Mucosa of stomach (tissue), 1 donor: ENCODE results near the gene WDFY1.

Experiments
- H3K27me3 ChIP-seq: one replicate; pipeline ENCODE4 v1.7.0; 2013; ENCODE audit warnings: mild to moderate bottlenecking, low read length; ENCODE audit not compliant: control insufficient read depth, insufficient read depth
- H3K36me3 ChIP-seq: one replicate; pipeline ENCODE4 v1.7.0; 2013; ENCODE audit warnings: low read length; ENCODE audit not compliant: control insufficient read depth, insufficient read depth
- H3K4me1 ChIP-seq: one replicate; pipeline ENCODE4 v1.7.0; 2013; ENCODE audit warnings: mild to moderate bottlenecking, low read length; ENCODE audit not compliant: control insufficient read depth, insufficient read depth
- H3K4me3 ChIP-seq: one replicate; pipeline ENCODE4 v1.7.0; 2013; ENCODE audit warnings: low read length
- H3K9ac ChIP-seq: one replicate; pipeline ENCODE4 v1.7.0; 2013; ENCODE audit warnings: mild to moderate bottlenecking, low read length, moderate library complexity
- H3K9me3 ChIP-seq: one replicate; pipeline ENCODE4 v1.7.0; 2013; ENCODE audit warnings: mild to moderate bottlenecking, low read length, moderate library complexity; ENCODE audit not compliant: control insufficient read depth
- donor health status: Pancreatic carcinoma.

The WDFY1 gene

GRCh38 chr2:223834431-223834830 is 110.7 kb downstream of the WDFY1 start:
- H3K36me3 ChIP-seq, result no peaks in the 10 kb centered on the region
- H3K4me3 ChIP-seq, result no peak overlapping the region
- H3K4me1 ChIP-seq, result peaks cover 27% of the 10 kb centered on the region
- no peaks in the 10 kb centered on the region for H3K27me3 ChIP-seq
- H3K9ac ChIP-seq, result no peak overlapping the region
- H3K9me3 ChIP-seq, result no peaks in the 10 kb centered on the region

GRCh38 chr2:223832241-223832903 is 112.8 kb downstream of the WDFY1 start:
- Histone ChIP-seq H3K9ac (no peak overlapping the region), H3K27me3 (no peaks in the 10 kb centered on the region), H3K4me3 (no peak overlapping the region), H3K36me3 (no peaks in the 10 kb centered on the region), H3K9me3 (no peaks in the 10 kb centered on the region), H3K4me1 (peaks cover 27% of the 10 kb centered on the region)

GRCh38 chr2:223829128-223829527 is 116.0 kb downstream of the WDFY1 start:
- Histone ChIP-seq H3K27me3 (no peaks in the 10 kb centered on the region), H3K9me3 (no peaks in the 10 kb centered on the region)

GRCh38 chr2:223828314-223828713 is 116.8 kb downstream of the WDFY1 start:
- Histone ChIP-seq H3K36me3 (no peaks in the 10 kb centered on the region), H3K27me3 (no peaks in the 10 kb centered on the region), H3K9ac (no peak overlapping the region), H3K4me3 (no peak overlapping the region), H3K9me3 (no peaks in the 10 kb centered on the region), H3K4me1 (peaks cover 12% of the 10 kb centered on the region)

More at GRCh38 chr2:223829128-223829527, 116.0 kb downstream of the WDFY1 start:
- Histone ChIP-seq H3K4me1 (peaks cover 12% of the 10 kb centered on the region), H3K4me3 (no peak overlapping the region), H3K9ac (no peak overlapping the region), H3K36me3 (no peaks in the 10 kb centered on the region)

GRCh38 chr2:223826995-223827394 is 118.1 kb downstream of the WDFY1 start:
- H3K4me3 ChIP-seq, result no peak overlapping the region
- no peaks in the 10 kb centered on the region for H3K27me3 ChIP-seq
- peaks cover 1% of the 10 kb centered on the region for H3K4me1 ChIP-seq
- no peak overlapping the region for H3K9ac ChIP-seq
- no peaks in the 10 kb centered on the region for H3K9me3 ChIP-seq
- H3K36me3 ChIP-seq, result no peaks in the 10 kb centered on the region
